Activated T-helper 9 cell treated with anti-CD3 and anti-CD28 coated beads, Interleukin-2, amount 50 U/mL, for 16 hours (primary cell): ENCODE measurements around the gene TAMM41.
"Not testable (repeated sequence)": the region's sequence is repeated elsewhere in the genome, so short reads cannot be mapped to it uniquely, and the experiment has no call there.

Experiments used
- DNase-seq: peaks from one replicate; pipeline ENCODE4 v3.0.0-alpha.2; 2020; ENCODE audit warnings: low read depth

The TAMM41 gene

GRCh38 chr3:11814663-11815062 is 32.0 kb downstream of the TAMM41 start:
- no peak for DNase-seq

- no peak for DNase-seq
Measured at GRCh38 chr3:11810276-11810675, 36.4 kb downstream of the TAMM41 start.

GRCh38 chr3:11808231-11808630 is 38.5 kb downstream of the TAMM41 start:
- DNase-seq = no peak

GRCh38 chr3:11807686-11808085 is 39.0 kb downstream of the TAMM41 start:
- no peak for DNase-seq

- DNase-seq = no peak
Measured at GRCh38 chr3:11805716-11806115, 41.0 kb downstream of the TAMM41 start.

DNA sequence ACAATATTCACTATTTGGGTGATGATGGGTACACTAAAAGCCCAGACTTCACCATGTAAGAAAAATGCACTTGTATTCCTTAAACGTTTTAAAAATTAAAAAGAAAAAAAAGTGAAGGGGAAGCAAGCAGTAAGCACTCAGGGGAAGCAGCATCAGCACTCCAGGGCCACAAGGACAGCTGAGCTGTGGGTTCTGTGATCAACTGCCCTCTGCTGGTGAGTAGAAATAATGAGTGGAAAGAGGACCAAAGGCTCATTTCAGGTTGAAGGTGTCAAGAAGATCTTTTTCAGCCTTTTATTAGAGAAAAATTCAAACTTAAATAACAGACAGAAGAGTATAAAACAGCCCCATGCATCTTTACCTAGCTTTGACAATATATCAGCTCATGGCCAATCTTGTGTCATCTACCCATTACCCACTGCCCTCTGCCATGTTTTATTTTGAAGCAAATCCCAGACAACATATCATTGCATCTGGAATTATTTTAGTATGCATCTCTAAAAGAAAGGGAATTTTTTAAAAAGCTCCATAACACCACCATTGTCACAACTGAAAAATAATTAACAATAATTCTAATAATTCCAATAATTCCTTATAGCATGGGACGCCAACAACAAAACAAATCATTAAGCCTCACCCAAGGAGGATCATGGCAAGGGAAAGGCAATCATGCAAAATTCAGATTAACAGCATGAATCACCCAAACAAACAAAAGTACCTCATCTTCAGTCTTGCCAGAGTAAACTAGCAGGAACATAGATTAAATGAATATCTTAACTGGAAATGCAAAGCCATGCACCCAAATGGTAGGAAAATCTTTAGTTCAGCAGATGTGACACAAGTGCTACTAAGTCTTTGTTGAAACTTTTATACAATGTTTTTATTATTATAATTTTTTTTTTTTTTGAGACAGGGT is 42.5 kb downstream of the TAMM41 start:
- DNase-seq = no peak

DNA sequence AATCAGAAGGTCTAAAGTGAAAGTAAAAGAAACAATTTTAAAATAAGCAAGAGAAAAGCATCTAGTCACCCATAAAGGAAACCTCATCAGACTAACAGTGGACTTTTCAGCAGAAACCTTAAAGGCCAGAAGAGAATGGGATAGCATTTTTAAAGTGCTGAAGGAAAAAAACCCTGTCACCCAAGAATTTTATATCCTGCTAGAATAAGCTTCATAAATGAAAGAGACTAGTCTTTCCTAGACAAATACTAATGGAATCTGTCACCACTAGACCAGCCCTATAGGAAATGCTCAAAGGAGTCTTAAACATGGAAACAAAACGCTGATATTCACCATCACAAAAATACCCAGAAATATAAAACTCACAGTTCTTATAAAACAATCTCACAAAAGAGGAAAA is 46.9 kb downstream of the TAMM41 start:
- DNase-seq = no peak

GRCh38 chr3:11794927-11795326 is 51.8 kb downstream of the TAMM41 start:
- DNase-seq = no peak

DNA sequence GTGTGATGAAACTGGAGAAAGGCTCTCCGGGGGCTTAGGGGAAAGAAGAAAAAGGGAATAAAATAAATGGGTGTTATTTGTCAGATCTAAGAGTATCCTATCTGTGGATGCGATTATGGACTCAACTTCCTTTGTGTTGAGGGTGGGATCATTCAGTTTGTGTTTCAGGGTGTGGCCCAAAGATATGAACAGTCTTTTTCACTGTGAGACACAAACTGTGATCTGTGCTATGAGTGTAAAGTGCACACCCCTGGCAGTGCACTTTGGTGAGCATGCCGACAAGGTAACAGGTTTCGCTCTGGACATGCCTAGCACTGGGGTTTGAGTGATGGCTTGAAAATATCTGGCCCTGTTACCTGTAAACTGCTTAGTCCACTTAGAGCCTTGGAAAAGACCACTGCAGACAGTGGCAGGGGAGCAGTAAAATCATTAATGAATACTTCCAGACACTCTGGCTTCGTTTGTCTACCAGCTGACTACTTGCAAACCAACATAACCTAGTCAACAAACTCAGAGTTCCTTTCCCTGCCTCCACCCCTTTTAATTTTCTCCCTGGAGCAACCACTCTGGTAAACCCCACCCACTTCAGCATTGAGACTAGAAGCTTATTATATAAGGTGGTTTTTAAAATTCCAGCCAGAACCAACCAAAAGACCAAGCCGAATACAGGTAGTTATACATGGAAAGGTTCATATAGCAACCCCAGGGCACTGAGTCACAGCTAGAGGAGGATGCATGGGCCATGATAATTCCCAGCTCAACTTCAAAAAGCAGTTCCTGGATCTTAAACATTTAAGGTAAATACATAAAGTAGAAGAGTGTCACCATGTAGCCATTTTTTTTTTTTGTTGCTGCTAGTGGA is 55.1 kb downstream of the TAMM41 start:
- DNase-seq = no peak

DNA sequence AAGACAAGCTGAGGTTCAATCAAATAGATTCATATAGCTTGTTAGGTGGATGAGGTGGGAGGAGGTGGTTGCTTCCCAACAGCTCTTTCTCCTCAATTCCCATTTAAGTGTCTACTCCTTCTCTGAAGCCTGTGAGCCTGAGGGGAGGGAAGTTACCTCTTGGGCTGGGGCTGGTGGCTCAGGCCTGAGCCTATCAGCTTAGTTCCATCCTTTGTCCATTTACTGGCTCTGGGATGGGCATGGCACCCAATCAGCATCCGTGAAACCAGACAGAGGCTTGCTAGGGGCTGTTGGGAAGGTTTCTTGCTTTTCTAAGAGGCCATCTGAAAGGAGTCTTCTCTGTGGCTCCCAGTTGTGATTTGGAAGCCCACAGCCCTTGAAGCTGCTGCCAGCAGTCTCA is 57.3 kb downstream of the TAMM41 start:
- DNase-seq = no peak

DNA sequence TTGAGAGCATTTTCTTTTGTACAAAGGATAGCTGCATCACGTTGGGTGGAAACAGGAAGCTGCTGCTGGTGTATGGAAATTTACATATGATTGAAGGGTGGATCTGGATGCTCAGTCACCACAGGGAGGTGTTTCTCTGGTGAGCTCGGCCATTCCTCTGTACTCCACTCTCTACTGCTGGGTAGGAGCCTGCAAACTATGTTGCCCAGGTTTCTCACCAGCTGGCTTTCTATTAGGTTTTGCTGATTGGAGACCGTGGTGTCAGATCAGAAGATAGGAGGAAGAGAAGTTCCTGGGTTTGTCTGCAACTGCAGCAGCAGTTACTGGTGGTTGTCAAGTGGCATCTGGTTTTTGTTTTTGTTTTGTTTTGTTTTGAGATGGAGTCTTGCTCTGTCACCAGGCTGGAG is 61.7 kb downstream of the TAMM41 start:
- no peak for DNase-seq

DNA sequence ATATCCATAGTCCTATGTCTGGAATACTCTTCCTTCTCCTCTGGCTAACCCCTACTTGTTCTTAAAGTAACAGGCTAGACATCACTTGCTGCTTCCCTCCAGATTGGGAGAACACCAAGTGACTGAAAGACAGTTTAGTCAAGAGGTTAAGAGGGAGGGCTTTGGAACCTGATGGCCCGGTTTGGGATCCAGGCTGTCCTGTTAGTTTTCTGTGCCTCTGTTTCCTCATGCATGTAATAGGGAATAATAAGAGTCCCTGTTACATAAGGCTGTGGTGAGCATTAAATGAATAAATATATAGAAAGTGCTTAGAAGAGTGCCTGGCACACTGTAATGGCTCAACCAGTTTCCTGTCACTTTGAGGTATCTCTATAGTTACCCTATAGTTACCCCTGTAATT is 66.3 kb downstream of the TAMM41 start:
- no peak for DNase-seq

GRCh38 chr3:11779626-11780025 is 67.1 kb downstream of the TAMM41 start:
- DNase-seq = no peak

GRCh38 chr3:11778248-11778647 is 68.4 kb downstream of the TAMM41 start:
- no peak for DNase-seq

DNA sequence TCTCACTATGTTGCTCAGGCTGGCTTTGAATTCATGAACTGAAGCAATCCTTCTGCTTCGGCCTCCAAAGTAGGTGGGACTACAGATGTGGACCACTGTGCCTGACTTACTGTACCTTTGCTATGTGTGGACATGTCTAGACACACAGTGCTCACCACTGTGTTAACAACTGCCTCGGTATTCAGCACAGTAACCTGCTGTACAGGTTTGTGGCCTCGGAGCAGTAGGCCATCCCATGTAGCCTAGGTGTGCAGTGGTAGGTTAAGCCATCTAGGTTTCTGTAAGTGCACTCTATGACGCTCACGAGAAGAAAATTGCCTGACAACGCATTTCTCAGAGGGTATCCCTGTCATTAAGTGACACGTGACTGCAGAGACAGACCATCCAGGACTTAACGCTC is 70.3 kb downstream of the TAMM41 start:
- no peak for DNase-seq

- DNase-seq = no peak
Measured at GRCh38 chr3:11775493-11775892, 71.2 kb downstream of the TAMM41 start.

DNA sequence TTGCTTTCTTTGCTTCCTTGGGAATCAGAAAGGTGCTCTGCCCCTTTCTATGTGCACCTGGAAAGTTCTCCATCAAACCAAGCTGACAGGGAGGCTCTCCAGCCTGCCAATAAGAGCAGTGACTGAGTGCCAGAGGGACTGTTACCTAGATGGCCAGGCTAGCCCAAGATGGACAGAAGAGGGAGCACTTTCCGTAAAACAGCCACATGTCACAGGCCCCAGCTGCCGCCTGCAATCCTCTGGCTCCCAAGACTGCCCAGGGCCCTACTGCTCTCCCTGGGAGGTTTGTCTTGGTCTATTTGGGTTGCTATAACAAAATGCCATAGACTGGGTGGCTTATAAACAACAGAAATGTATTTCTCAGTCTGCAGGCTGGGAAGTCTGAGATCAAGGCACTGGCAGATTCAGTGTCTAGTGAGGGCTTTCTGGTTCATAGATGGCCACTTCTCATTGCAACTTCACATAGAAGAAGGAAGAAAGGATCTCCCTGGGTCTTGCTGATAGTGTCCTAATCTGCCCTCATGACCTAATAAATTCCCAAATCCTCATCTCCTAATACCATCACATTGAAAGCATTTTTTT is 72.3 kb downstream of the TAMM41 start:
- no peak for DNase-seq

- not testable (repeated sequence) for DNase-seq
Measured at GRCh38 chr3:11771931-11772330, 74.8 kb downstream of the TAMM41 start.

GRCh38 chr3:11770477-11771391 is 76.0 kb downstream of the TAMM41 start:
- peak; percentile 49 for DNase-seq

- DNase-seq = no peak
Measured at GRCh38 chr3:11769704-11770476, 76.8 kb downstream of the TAMM41 start.

DNA sequence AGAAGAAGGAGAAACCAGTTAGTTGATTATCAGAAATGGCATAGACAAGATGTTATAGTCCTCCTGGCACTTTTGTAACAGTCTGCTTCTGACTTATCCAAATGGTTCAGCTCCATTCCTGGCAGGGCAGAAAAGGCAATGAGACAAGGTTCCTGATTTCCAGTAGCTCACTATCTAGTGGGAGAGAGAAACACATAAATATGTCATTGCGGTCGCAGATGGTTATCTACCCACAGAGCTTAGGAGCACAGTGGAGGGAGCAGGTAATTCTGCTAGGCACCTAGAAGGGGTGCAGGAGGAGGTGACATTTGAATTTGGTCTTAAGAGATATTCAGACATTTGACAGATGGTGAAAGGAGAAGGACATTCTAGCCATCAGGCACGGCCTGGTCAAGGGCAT is 78.1 kb downstream of the TAMM41 start:
- DNase-seq = no peak
